Keratinocyte (primary cell): ENCODE data around the gene RPL38. TPM values are rescaled to one million over a fixed set of nuclear protein-coding genes. Genes with fewer than 3 reads are reported as not detected.

ENCODE experiments used
- DNase-seq: peaks from one replicate; pipeline ENCODE4 v3.0.0-alpha.2; 2011; ENCODE audit warnings: low read depth, missing footprints, low spot score
- FAIRE-seq: peaks from 2 replicates; lab custom pipeline; 2011; peaks lifted over from hg19 to GRCh38; lab: Jason Lieb, UNC
- H2AFZ ChIP-seq: 2 replicates; pipeline ENCODE4 v1.6.0; 2012; ENCODE audit warnings: low read length, control low read depth, inconsistent platforms; ENCODE audit not compliant: control insufficient read depth
- H3K27ac ChIP-seq: 2 replicates; pipeline ENCODE4 v1.5.1; 2011; ENCODE audit warnings: low read length; ENCODE audit not compliant: control insufficient read depth, insufficient read depth
- H3K27me3 ChIP-seq: 3 replicates; pipeline ENCODE4 v1.6.0; 2011; ENCODE audit warnings: low read length; ENCODE audit not compliant: control insufficient read depth, insufficient read depth; ENCODE audit errors: extremely low read depth
- H3K36me3 ChIP-seq, 2 experiments: 2 replicates in 1 of 2; 3 replicates in 1 of 2; pipeline ENCODE4 v1.5.1; 2011; ENCODE audit warnings: low read length in 2 of 2, mild to moderate bottlenecking in 1 of 2; ENCODE audit not compliant: control insufficient read depth in 2 of 2, insufficient read depth in 2 of 2; ENCODE audit errors: extremely low read depth in 1 of 2
- H3K4me1 ChIP-seq: 3 replicates; pipeline ENCODE4 v1.5.1; 2011; ENCODE audit warnings: low read length; ENCODE audit not compliant: control insufficient read depth, insufficient read depth; ENCODE audit errors: extremely low read depth
- H3K4me2 ChIP-seq: 3 replicates; pipeline ENCODE4 v1.6.0; 2011; ENCODE audit warnings: low read depth, low read length; ENCODE audit not compliant: control insufficient read depth, insufficient read depth; ENCODE audit errors: extremely low read depth
- H3K4me3 ChIP-seq, 3 experiments: fragments of 200-600 bp in 1 of 3; sonication (generic) in 1 of 3; 2 replicates in 2 of 3; 3 replicates in 1 of 3; pipeline ENCODE4 v1.5.1; 2011 to 2016; ENCODE audit warnings: low read length in 3 of 3, mild to moderate bottlenecking in 3 of 3, control low read depth in 2 of 3, inconsistent platforms in 1 of 3, low read depth in 1 of 3, mixed read lengths in 1 of 3, mixed run types in 1 of 3, moderate library complexity in 1 of 3; ENCODE audit not compliant: control insufficient read depth in 2 of 3, insufficient read depth in 2 of 3; ENCODE audit errors: extremely low read depth in 1 of 3
- H3K79me2 ChIP-seq: 2 replicates; pipeline ENCODE4 v1.6.0; 2012; ENCODE audit warnings: low read length; ENCODE audit not compliant: control insufficient read depth, insufficient read depth
- H3K9ac ChIP-seq: 3 replicates; pipeline ENCODE4 v1.6.0; 2011; ENCODE audit warnings: low read length; ENCODE audit not compliant: control insufficient read depth, insufficient read depth; ENCODE audit errors: extremely low read depth
- H3K9me1 ChIP-seq: 3 replicates; pipeline ENCODE4 v1.6.0; 2011; ENCODE audit warnings: low read length; ENCODE audit not compliant: control insufficient read depth, insufficient read depth; ENCODE audit errors: extremely low read depth
- H3K9me3 ChIP-seq: 2 replicates; pipeline ENCODE4 v1.5.1; 2012; ENCODE audit warnings: low read depth, low read length; ENCODE audit not compliant: control insufficient read depth
- H4K20me1 ChIP-seq: 3 replicates; pipeline ENCODE4 v1.6.0; 2011; ENCODE audit warnings: low read length; ENCODE audit not compliant: control insufficient read depth, insufficient read depth; ENCODE audit errors: extremely low read depth
- CTCF ChIP-seq, 3 experiments: IDR thresholded peaks in 1 of 3; conservative IDR thresholded peaks in 1 of 3; optimal IDR thresholded peaks in 1 of 3; 2 replicates in 2 of 3; 3 replicates in 1 of 3; pipeline versions ENCODE3 to v1.5.1; 2011; ENCODE audit warnings: low read length in 3 of 3, mild to moderate bottlenecking in 3 of 3, moderate library complexity in 2 of 3, control low read depth in 1 of 3, inconsistent platforms in 1 of 3; ENCODE audit not compliant: insufficient read depth in 2 of 3; ENCODE audit errors: extremely low read depth in 1 of 3
- EZH2 ChIP-seq: IDR thresholded peaks from one replicate; pipeline ENCODE4 v1.6.1; 2012; ENCODE audit warnings: inconsistent platforms, mild to moderate bottlenecking, low read length, moderate library complexity
- dilution Hi-C: fragments of 300-500 bp; cut with MboI; formaldehyde crosslinking; loops from one replicate; pipeline ENCODE4 v1.7.0; 2020; ENCODE audit warnings: low sequenced_read_pairs; ENCODE audit not compliant: extremely low pct_ligation_motif_present
- polyA plus RNA-seq, 5 experiments: library from polyadenylated mRNA; depleted of rRNA in 3 of 5; stranded (reverse) in 3 of 5; stranded (forward) in 1 of 5; unstranded in 1 of 5; fragments of >200 nt; gene quantifications; 1 replicate in 1 of 5; 2 replicates in 3 of 5; 3 replicates in 1 of 5; pipeline versions ENCODE4 v1.2.1 to v1.2.3, GENCODE V29; 2011 to 2012; ENCODE audit warnings: missing spikeins in 2 of 5, low read depth in 1 of 5, low replicate concordance in 1 of 5

The RPL38 gene
- polyA plus RNA-seq, 1 donor (not counting 4 experiments of a cell fraction or from before 2014, with no cell fraction given): 1,779 TPM

GRCh38 chr17:74198694-74199093 is 4.8 kb upstream of the RPL38 start:
- dilution Hi-C loops: no loop called here
- H3K27me3 ChIP-seq: peaks cover 42% of the 10 kb centered on the region

GRCh38 chr17:74199306-74200092 is 4.0 kb upstream of the RPL38 start:
- Histone ChIP-seq H3K4me3 (peak overlapping the region in 1 of 3 experiments; percentile 38), H3K4me2 (peak overlapping the region; percentile 75), H3K79me2 (peaks cover 10% of the 10 kb centered on the region), H4K20me1 (no peaks in the 10 kb centered on the region), H3K9ac (no peak overlapping the region), H3K9me1 (no peaks in the 10 kb centered on the region), H3K36me3 (peaks cover 3 to 7% of the 10 kb centered on the region in 2 experiments), H3K27ac (no peak overlapping the region), H3K9me3 (no peaks in the 10 kb centered on the region), H3K4me1 (peaks cover 10% of the 10 kb centered on the region), H3K27me3 (peaks cover 37% of the 10 kb centered on the region), H2AFZ (no peak overlapping the region)
- DNase-seq (no peak), FAIRE-seq (peak; percentile 59)
- TF ChIP-seq EZH2 (no peak), CTCF (optimal IDR thresholded peaks at IDR 0.05 in 1 of 3, IDR thresholded peaks at IDR 0.05 in 1 of 3, conservative IDR thresholded peaks at IDR 0.05 in 1 of 3; ENCODE audit: extremely low read depth in 1 of 3, insufficient read depth in 2 of 3, low read length in 3 of 3) (peak; percentile 93 to 97 (median 94))
- dilution Hi-C loops: no loop called here

More at GRCh38 chr17:74198694-74199093, 4.8 kb upstream of the RPL38 start:
- no peaks in the 10 kb centered on the region for H3K9me3 ChIP-seq
- H3K4me2 ChIP-seq: no peak overlapping the region
- no peaks in the 10 kb centered on the region for H3K36me3 ChIP-seq
- H3K4me3 ChIP-seq: no peak overlapping the region
- TF ChIP-seq CTCF (optimal IDR thresholded peaks at IDR 0.05 in 1 of 3, IDR thresholded peaks at IDR 0.05 in 1 of 3, conservative IDR thresholded peaks at IDR 0.05 in 1 of 3; ENCODE audit: extremely low read depth in 1 of 3, insufficient read depth in 2 of 3, low read length in 3 of 3) (no peak), EZH2 (no peak)
- FAIRE-seq (no peak), DNase-seq (no peak)
- peaks cover 10% of the 10 kb centered on the region for H3K4me1 ChIP-seq
- no peaks in the 10 kb centered on the region for H3K9me1 ChIP-seq
- H3K27ac ChIP-seq: no peak overlapping the region
- H3K79me2 ChIP-seq: peaks cover 2% of the 10 kb centered on the region
- no peaks in the 10 kb centered on the region for H4K20me1 ChIP-seq
- no peak overlapping the region for H2AFZ ChIP-seq
- no peak overlapping the region for H3K9ac ChIP-seq
